Esophagus squamous epithelium (tissue), 5 donors: ENCODE results near the gene SLC6A17. TPM values are rescaled to one million over a fixed set of nuclear protein-coding genes. Genes with fewer than 3 reads are reported as not detected.
A peak's percentile ranks its signal among the peaks of the same experiment; 100 is the strongest.

Experiments used
- DNase-seq: peaks from one replicate; lab custom pipeline; 2025; lab: John Stamatoyannopoulos, UW
- H3K27ac ChIP-seq, 4 donors: fragments of 200-600 bp; sonication (generic); one replicate each; pipeline ENCODE4 v1.5.1; 2016 to 2019; ENCODE audit warnings: mild to moderate bottlenecking in 1 of 4
- H3K27me3 ChIP-seq, 4 donors: fragments of 200-600 bp; sonication (generic); 1 replicate in 3 of 4; 2 replicates in 1 of 4; pipeline versions ENCODE4 v1.5.1 to v1.6.0; 2017 to 2021; ENCODE audit warnings: antibody characterized with exemption in 1 of 4
- H3K36me3 ChIP-seq, 3 donors: fragments of 200-600 bp; sonication (generic); one replicate each; pipeline ENCODE4 v1.5.1; 2016 to 2019
- H3K4me1 ChIP-seq, 3 donors: fragments of 200-600 bp; sonication (generic); one replicate each; pipeline ENCODE4 v1.5.1; 2017 to 2019
- H3K4me3 ChIP-seq, 4 donors: fragments of 200-600 bp; sonication (generic); 1 replicate in 3 of 4; 2 replicates in 1 of 4; pipeline ENCODE4 v1.5.1; 2016 to 2019; ENCODE audit warnings: mild to moderate bottlenecking in 2 of 4, moderate library complexity in 1 of 4
- H3K9me3 ChIP-seq, 3 donors: fragments of 200-600 bp; sonication (generic); one replicate each; pipeline ENCODE4 v1.5.1; 2016 to 2019
- POLR2A ChIP-seq, 4 donors: fragments of 450-650 bp; IDR thresholded peaks; one replicate each; pipeline ENCODE4 v1.6.1; 2017; ENCODE audit warnings: antibody characterized with exemption in 4 of 4, mild to moderate bottlenecking in 4 of 4, moderate library complexity in 3 of 4
- WGBS, 2 donors: methylation state at CpG; one replicate each; pipeline ENCODE4 v1.1.5; 2018; 5-methylcytosine and 5-hydroxymethylcytosine counted together
- intact Hi-C: fragments of 100-400 bp; cut with DNase I; formaldehyde crosslinking; loops from one replicate; pipeline ENCODE4 v1.15.0; 2022
- total RNA-seq, 4 donors: library from RNA; depleted of rRNA; stranded (reverse); fragments of >200 nt; gene quantifications; one replicate each; pipeline ENCODE4 v1.1.0, GENCODE V29; 2016
- TF ChIP-seq, protein P1 (sequence below), 6 experiments: fragments of 450-650 bp in 4 of 6; fragments of 200-600 bp in 2 of 6; sonication (generic) in 2 of 6; IDR thresholded peaks; one replicate each; pipeline ENCODE4 v1.5.1; 2016 to 2019; ENCODE audit warnings: antibody characterized with exemption in 6 of 6, mild to moderate bottlenecking in 4 of 6, moderate library complexity in 4 of 6
- donor health status: DM: yes; HTN: yes; CAD: no.

Gene SLC6A17
- total RNA-seq, 4 donors from 2014 or later = 0.11 to 0.29 (median 0.23) TPM

DNA sequence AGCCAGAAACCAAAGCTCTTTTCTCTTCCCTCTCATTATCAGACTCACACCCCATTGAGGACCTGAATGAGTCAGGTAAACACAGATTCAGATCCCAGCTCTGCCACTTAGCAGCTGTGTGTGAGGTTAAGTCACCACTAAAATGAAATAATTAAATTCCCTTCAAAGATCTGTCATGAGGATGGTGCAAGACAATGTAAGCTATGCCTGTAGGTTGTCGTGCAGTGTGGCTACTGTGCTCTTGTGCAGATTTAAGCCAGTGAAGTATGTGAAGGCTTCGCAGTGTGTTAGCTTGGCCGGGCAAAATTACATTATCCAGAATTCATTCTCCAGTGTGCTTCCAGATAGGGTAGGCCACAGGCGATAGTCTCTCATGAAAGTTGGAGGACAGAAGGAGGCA is 24.5 kb upstream of the SLC6A17 start:
- Histone ChIP-seq H3K4me1 (peaks cover 0 to 11% (median 5%) of the 10 kb centered on the region in 3 donors), H3K27ac (no peak overlapping the region), H3K9me3 (peaks cover 0 to 8% (median 8%) of the 10 kb centered on the region in 3 donors), H3K27me3 (peaks cover 0 to 59% (median 5%) of the 10 kb centered on the region in 4 donors), H3K4me3 (no peak overlapping the region), H3K36me3 (no peaks in the 10 kb centered on the region)
- WGBS, 2 donors = 94 to 96% methylated on average over 4 of the region's 4 CpGs
- TF ChIP-seq POLR2A (IDR thresholded peaks at IDR 0.05) = no peak
- TF ChIP-seq, protein P1, sequence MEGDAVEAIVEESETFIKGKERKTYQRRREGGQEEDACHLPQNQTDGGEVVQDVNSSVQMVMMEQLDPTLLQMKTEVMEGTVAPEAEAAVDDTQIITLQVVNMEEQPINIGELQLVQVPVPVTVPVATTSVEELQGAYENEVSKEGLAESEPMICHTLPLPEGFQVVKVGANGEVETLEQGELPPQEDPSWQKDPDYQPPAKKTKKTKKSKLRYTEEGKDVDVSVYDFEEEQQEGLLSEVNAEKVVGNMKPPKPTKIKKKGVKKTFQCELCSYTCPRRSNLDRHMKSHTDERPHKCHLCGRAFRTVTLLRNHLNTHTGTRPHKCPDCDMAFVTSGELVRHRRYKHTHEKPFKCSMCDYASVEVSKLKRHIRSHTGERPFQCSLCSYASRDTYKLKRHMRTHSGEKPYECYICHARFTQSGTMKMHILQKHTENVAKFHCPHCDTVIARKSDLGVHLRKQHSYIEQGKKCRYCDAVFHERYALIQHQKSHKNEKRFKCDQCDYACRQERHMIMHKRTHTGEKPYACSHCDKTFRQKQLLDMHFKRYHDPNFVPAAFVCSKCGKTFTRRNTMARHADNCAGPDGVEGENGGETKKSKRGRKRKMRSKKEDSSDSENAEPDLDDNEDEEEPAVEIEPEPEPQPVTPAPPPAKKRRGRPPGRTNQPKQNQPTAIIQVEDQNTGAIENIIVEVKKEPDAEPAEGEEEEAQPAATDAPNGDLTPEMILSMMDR (IDR thresholded peaks at IDR 0.05) = no peak
- intact Hi-C loops = no loop called here
- DNase-seq = no peak

DNA sequence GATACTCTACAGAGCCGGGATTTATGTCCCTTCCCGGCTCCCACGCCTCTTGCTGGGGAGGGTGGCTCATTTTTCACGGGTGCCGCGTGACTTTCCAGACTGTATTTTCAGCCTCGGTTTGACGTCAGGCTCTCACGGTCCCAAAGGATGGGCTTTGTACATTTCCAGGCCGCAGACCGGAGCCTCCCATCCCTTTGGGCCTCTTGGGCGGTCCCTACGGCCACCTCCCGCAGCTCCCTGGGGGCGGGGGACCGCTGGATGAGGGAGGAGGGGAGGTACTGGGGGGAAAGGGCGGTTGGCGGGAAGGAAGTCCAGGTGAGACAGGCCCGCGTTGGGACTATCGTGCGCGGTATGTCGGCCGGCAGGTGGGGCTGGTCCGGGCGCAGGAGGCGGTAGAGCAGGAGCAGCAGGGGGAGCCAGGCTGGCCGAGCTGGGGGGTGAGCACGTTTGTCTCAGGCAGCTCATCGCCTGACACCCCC is 20.1 kb upstream of the SLC6A17 start:
- TF ChIP-seq, protein P1 (IDR thresholded peaks at IDR 0.05) = no peak
- no peak for TF ChIP-seq POLR2A (IDR thresholded peaks at IDR 0.05)
- 13 to 14% methylated on average over 3 to 9 of the region's 31 CpGs for WGBS, 2 donors
- Histone ChIP-seq H3K4me3 (peak overlapping the region in 1 of 4 donors; percentile 49), H3K4me1 (peaks cover 0 to 11% (median 5%) of the 10 kb centered on the region in 3 donors), H3K36me3 (no peaks in the 10 kb centered on the region), H3K27ac (no peak overlapping the region), H3K27me3 (peaks cover 0 to 79% (median 5%) of the 10 kb centered on the region in 4 donors), H3K9me3 (peaks cover 0 to 8% (median 8%) of the 10 kb centered on the region in 3 donors)
- DNase-seq = no peak
- intact Hi-C loops = no loop called here

DNA sequence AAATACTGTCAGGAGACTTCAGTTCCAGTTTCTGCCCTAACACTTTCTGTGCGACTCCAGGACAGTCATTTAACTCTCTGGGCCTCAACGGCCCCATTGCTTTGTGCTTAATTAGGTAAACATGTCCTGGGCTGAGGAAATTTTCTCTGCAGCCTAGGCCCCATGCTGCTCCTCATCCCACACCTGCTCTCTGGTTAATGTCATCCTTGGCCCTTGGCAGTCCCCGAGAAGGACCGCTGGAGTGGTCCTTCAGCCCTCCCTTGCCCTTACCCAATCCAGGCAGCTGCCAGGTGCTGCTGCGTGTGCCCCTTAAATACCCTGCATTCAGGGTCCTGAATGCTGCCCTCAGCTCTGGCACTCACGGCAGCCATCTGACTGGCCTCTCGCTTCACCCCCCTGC is 19.3 kb upstream of the SLC6A17 start:
- no peak for TF ChIP-seq POLR2A (IDR thresholded peaks at IDR 0.05)
- TF ChIP-seq, protein P1 (IDR thresholded peaks at IDR 0.05) = no peak
- no peak for DNase-seq
- Histone ChIP-seq H3K9me3 (peaks cover 0 to 5% (median 5%) of the 10 kb centered on the region in 3 donors), H3K36me3 (no peaks in the 10 kb centered on the region), H3K4me1 (peaks cover 0 to 11% (median 5%) of the 10 kb centered on the region in 3 donors), H3K27me3 (peaks cover 0 to 83% (median 5%) of the 10 kb centered on the region in 4 donors), H3K4me3 (no peak overlapping the region), H3K27ac (no peak overlapping the region)
- intact Hi-C loops = no loop called here
- WGBS, 2 donors = 58 to 71% methylated on average over 4 to 7 of the region's 7 CpGs

DNA sequence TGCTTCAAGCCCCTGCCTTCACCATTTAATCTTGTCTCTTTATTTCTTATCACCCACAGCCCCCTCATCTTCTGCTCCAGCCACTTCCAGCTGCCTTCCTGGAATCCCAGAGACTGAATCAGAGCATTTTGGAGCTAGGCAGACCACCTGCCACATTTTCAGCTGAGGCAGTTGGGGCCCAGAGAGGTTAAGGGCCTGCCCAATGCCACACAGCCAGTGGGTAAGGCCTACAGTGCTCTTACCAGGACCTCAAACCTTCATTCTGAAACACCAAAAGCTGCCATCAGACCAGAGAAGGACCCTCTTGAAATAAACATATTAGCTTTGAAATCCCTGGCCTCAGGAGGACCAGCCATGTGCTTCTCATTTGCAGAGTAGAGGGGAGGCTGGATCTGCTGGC is 17.6 kb upstream of the SLC6A17 start:
- H3K4me1 ChIP-seq = peaks cover 0 to 11% (median 5%) of the 10 kb centered on the region in 3 donors
- H3K27me3 ChIP-seq = peaks cover 0 to 87% (median 5%) of the 10 kb centered on the region in 4 donors
- no peak for TF ChIP-seq POLR2A (IDR thresholded peaks at IDR 0.05)
- TF ChIP-seq, protein P1 (IDR thresholded peaks at IDR 0.05) = no peak
- no peak for DNase-seq
- H3K9me3 ChIP-seq = no peaks in the 10 kb centered on the region
- H3K4me3 ChIP-seq = no peak overlapping the region
- H3K36me3 ChIP-seq = no peaks in the 10 kb centered on the region
- no peak overlapping the region for H3K27ac ChIP-seq
- intact Hi-C loops = no loop called here

DNA sequence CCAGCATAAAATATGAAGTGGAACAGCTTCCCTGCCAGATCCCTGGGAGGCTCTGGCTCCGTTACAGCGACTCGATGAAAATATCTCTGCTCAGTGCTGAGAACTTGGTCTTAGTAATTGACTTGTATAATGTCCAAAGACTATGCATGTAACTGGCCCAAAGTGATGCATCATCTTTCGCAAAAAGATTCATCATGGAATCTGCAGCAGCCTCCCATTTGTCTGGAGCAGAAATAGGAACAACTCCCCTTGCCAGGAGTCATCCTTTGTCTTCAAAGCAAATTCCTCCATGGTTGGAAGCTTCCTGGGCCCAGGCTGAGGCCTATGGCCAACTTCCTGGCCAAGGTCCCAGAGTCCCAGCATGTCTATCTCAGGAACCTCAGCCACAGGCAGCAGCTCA is 16.9 kb upstream of the SLC6A17 start:
- TF ChIP-seq, protein P1 (IDR thresholded peaks at IDR 0.05) = no peak
- no peak for TF ChIP-seq POLR2A (IDR thresholded peaks at IDR 0.05)
- no peak overlapping the region for H3K27ac ChIP-seq
- no peak for DNase-seq
- no peaks in the 10 kb centered on the region for H3K9me3 ChIP-seq
- peaks cover 0 to 11% (median 5%) of the 10 kb centered on the region in 3 donors for H3K4me1 ChIP-seq
- H3K27me3 ChIP-seq = peaks cover 0 to 88% (median 5%) of the 10 kb centered on the region in 4 donors
- no peaks in the 10 kb centered on the region for H3K36me3 ChIP-seq
- H3K4me3 ChIP-seq = no peak overlapping the region
- WGBS, 2 donors = 56 to 68% methylated on average over 3 of the region's 4 CpGs
- intact Hi-C loops = no loop called here
